Measurements from ENCODE around the gene NDUFB6. TPM values are rescaled to one million over a fixed set of nuclear protein-coding genes. Genes with fewer than 3 reads are reported as not detected.
"Not testable (repeated sequence)": the region's sequence is repeated elsewhere in the genome, so short reads cannot be mapped to it uniquely, and the experiment has no call there.

The NDUFB6 gene
- total RNA-seq, 1 donor from 2014 or later: 25.8 TPM

- Mint-ChIP-seq H3K36me3 (ENCODE audit: low read depth) (peaks cover 39% of the 10 kb centered on the region), H3K27ac (peak overlapping the region; percentile 98), H3K9me3 (no peaks in the 10 kb centered on the region), H3K4me3 (peak overlapping the region; percentile 95), H3K4me1 (peaks cover 37% of the 10 kb centered on the region), H3K27me3 (no peaks in the 10 kb centered on the region)
- intact Hi-C loops (cut with micrococcal nuclease): loop anchor here (1.0 to 10.0 kb wide), 8 partner anchors 22 to 923 kb away; partner anchors contain the start of genes ACO1, APTX, B4GALT1 and DNAJA1
- ATAC-seq (ENCODE audit: low read depth) (peak; percentile 6), DNase-seq (peak; percentile 32)
- ChIA-PET CTCF (interaction anchor here (0.6 to 3.3 kb wide), 7 partner anchors 21 to 175 kb away, joined by 3 to 20 read pairs (median 9); partner anchors contain the start of gene NDUFB6), POLR2A (interaction anchor here (0.6 to 4.4 kb wide), 12 partner anchors 12 to 739 kb away, joined by 3 to 40 read pairs (median 6); partner anchors contain the start of genes ACO1, DNAJA1, NDUFB6 and NFX1)
- no peak for TF ChIP-seq CTCF (IDR thresholded peaks at IDR 0.05)
Observed at GRCh38 chr9:32551276-32552051, 21.5 kb downstream of the NDUFB6 start.

DNA sequence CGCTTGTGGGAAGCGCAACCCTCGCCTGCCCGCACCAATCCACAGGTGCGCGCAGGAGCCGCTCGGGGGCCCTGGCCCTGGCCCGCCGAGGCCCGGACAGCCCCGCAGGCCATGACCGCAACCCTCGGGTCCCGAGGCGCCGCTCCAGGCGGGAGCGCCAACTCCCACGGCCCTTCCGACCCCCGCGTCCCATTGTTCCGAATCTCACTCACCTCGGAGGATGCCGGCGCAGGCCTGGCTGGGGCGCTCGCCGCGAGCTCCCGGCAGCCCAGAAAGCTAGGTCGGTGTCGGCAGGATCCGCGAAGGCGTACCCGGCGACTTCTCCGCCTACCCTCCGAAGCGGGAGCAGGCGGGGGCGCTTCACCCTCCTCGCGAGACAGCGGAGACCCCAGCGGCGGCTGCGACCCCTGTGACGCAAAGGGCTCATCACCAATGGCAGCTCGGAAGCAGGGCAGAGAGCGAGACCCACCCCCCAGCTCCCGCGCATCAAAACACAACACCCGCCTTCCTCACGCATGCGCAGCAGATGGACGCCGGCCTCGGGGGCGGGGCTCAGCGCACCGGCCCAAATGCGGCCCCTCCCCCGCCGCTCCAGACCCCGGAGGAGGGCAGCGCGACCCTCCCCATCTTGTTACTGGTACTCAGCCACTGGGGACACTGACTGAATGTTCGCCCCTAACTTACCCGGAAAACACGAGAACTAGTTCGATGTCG, 22.2 kb downstream of the NDUFB6 start:
- Mint-ChIP-seq H3K9me3 (no peaks in the 10 kb centered on the region), H3K27me3 (no peaks in the 10 kb centered on the region), H3K27ac (peak overlapping the region; percentile 98), H3K4me3 (peak overlapping the region; percentile 95), H3K4me1 (peaks cover 34% of the 10 kb centered on the region), H3K36me3 (ENCODE audit: low read depth) (peaks cover 35% of the 10 kb centered on the region)
- ChIA-PET POLR2A (interaction anchor here (0.8 to 4.4 kb wide), 8 partner anchors 12 to 526 kb away, joined by 3 to 40 read pairs (median 12); partner anchors contain the start of genes ACO1, DNAJA1, NDUFB6 and RIGI), CTCF (interaction anchor here (0.6 to 3.3 kb wide), 6 partner anchors 22 to 174 kb away, joined by 3 to 20 read pairs (median 6); partner anchors contain the start of gene NDUFB6)
- intact Hi-C loops (cut with micrococcal nuclease): loop anchor here (1.0 to 10.0 kb wide), 9 partner anchors 23 to 924 kb away; partner anchors contain the start of genes ACO1, APTX, B4GALT1 and DNAJA1
- ATAC-seq (ENCODE audit: low read depth) (peak; percentile 80), DNase-seq (peak; percentile 91)
- TF ChIP-seq CTCF (IDR thresholded peaks at IDR 0.05): no peak

GRCh38 chr9:32550150-32550561, 22.8 kb downstream of the NDUFB6 start:
- no peak for TF ChIP-seq CTCF (IDR thresholded peaks at IDR 0.05)
- ChIA-PET POLR2A (interaction anchor here (0.8 to 4.4 kb wide), 8 partner anchors 11 to 475 kb away, joined by 3 to 40 read pairs (median 12); partner anchors contain the start of genes ACO1, DNAJA1, NDUFB6 and RIGI), CTCF (interaction anchor here (2.4 to 3.3 kb wide), 3 partner anchors 22 to 171 kb away, joined by 9 to 20 read pairs (median 18); partner anchors contain the start of gene NDUFB6)
- peaks cover 33% of the 10 kb centered on the region for H3K36me3 Mint-ChIP-seq (ENCODE audit: low read depth)
- no peak for ATAC-seq (ENCODE audit: low read depth)
- peak overlapping the region; percentile 75 for H3K27ac Mint-ChIP-seq
- H3K4me1 Mint-ChIP-seq: peaks cover 34% of the 10 kb centered on the region
- intact Hi-C loops (cut with micrococcal nuclease): loop anchor here (1.0 to 10.0 kb wide), 5 partner anchors 24 to 925 kb away; partner anchors contain the start of genes B4GALT1, NFX1, NOL6 and RIGI
- no peaks in the 10 kb centered on the region for H3K27me3 Mint-ChIP-seq
- DNase-seq: no peak
- no peaks in the 10 kb centered on the region for H3K9me3 Mint-ChIP-seq
- peak overlapping the region; percentile 95 for H3K4me3 Mint-ChIP-seq

DNA sequence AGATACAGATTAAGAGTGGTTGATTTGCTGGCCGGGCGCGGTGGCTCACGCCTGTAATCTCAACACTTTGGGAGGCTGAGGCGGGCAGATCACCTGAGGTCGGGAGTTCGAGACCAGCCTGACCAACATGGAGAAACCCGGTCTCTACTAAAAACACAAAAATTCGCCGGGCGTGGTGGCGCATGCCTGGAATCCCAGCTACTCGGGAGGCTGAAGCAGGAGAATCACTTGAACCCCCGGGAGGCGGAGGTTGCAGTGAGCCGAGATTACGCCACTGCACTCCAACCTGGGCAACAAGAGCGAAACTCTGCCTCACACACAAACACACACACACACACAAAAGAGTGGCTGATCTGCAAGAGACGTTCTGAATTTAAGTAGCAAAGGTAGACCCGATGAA, 24.7 kb downstream of the NDUFB6 start:
- H3K27ac Mint-ChIP-seq; POLR2A ChIA-PET; H3K4me3 Mint-ChIP-seq; ATAC-seq (ENCODE audit: low read depth); CTCF ChIA-PET; DNase-seq; H3K27me3 Mint-ChIP-seq; H3K9me3 Mint-ChIP-seq; intact Hi-C loops (cut with micrococcal nuclease): not testable (repeated sequence)
- peaks cover 32% of the 10 kb centered on the region for H3K4me1 Mint-ChIP-seq
- H3K36me3 Mint-ChIP-seq (ENCODE audit: low read depth): peaks cover 42% of the 10 kb centered on the region

- Mint-ChIP-seq H3K27me3 (no peaks in the 10 kb centered on the region), H3K27ac (no peak overlapping the region), H3K4me3 (no peak overlapping the region), H3K9me3 (no peaks in the 10 kb centered on the region), H3K4me1 (peaks cover 24% of the 10 kb centered on the region), H3K36me3 (ENCODE audit: low read depth) (peaks cover 46% of the 10 kb centered on the region)
- ChIA-PET POLR2A (no interaction called here), CTCF (no interaction called here)
- intact Hi-C loops (cut with micrococcal nuclease): no loop called here
- no peak for DNase-seq
- ATAC-seq (ENCODE audit: low read depth): no peak
- TF ChIP-seq CTCF (IDR thresholded peaks at IDR 0.05): no peak
Observed at GRCh38 chr9:32545884-32546283, 27.1 kb downstream of the NDUFB6 start.
